Measurements from ENCODE around the gene GPR132.

GRCh38 chr14:105099778-105100177 lies 34.5 kb upstream of the GPR132 start:
- TF ChIP-seq CTCF (optimal IDR thresholded peaks at IDR 0.05 in 1 of 3, IDR thresholded peaks at IDR 0.05 in 1 of 3, conservative IDR thresholded peaks at IDR 0.05 in 1 of 3; ENCODE audit: extremely low read depth in 1 of 3, insufficient read depth in 2 of 3, low read length in 3 of 3), result no peak
- TF ChIP-seq EZH2 (IDR thresholded peaks at IDR 0.05; ENCODE audit: low read length), result no peak
